SKM-1 treated with dmso at 0.1 percent for 144 hours (cell line): Measurements from ENCODE around the gene DEUP1.
"Not testable (repeated sequence)": the region's sequence is repeated elsewhere in the genome, so short reads cannot be mapped to it uniquely, and the experiment has no call there.

Source experiments
- DNase-seq: peaks from one replicate; lab custom pipeline; 2025; ENCODE audit not compliant: unreplicated experiment; lab: John Stamatoyannopoulos, UW

The DEUP1 gene

GRCh38 chr11:93330446-93330984, at the start of gene DEUP1:
TSS of gene DEUP1 (plus strand) at chr11:93330742. CDS start at chr11:93332260, 1,518 bp downstream.
- DNase-seq = no peak

DNA sequence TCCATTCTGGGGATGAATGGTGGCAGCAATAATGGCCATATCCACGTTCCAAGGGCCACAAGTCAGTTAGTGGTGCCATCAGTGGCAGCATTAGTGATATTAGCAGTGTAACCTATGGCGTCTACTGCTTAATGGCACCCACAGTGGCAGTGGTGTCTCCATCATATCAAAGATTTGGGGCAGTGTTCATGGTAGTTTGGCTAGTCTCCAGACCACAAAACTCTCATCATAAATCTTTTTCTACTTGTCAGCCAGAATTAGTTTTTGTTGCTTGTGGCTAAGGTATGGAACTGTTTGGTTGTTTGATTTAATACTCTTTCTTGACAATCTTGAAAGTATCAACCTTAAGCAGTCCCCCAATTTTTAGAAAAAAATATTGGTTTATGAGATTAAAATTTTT, 45.1 kb upstream of the DEUP1 start:
- DNase-seq = no peak

DNA sequence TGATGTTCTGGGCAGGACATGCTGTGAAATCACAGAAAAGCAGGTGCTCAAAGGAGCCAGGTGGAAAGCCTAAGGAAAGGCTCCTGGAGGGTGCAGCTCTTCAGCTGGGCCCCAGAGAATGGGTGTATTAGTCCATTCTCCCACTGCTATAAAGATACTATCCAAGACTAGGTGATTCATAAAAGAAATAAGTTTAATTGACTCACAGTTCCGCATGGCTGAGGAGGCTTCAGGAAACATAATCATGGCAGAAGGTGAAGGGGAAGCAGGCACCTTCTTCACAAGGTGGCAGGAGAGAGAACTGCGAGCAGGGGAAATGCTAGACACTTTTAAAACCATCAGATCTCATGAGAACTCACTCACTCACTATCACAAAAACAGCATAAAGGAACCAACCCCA, 43.1 kb upstream of the DEUP1 start:
- DNase-seq = no peak

DNA sequence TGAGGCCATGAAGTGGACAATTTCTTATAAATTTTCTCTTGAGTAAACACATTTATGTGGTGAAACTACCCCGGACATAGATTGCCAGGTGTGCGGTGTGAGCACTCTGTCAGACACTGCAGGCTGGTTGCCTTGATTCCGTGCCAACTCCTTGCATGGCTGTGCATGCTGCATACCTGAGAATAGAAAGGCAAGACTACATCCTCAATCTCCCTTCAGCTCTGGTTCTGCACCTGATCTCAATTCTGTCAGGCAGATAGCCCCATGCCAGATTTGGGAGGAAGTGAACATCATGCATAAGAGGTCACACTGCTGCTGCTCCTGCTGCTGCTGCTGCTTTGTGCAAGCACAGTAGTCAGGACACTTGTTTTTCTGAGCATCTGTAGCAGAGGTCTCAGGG, 42.5 kb upstream of the DEUP1 start:
- no peak for DNase-seq

DNA sequence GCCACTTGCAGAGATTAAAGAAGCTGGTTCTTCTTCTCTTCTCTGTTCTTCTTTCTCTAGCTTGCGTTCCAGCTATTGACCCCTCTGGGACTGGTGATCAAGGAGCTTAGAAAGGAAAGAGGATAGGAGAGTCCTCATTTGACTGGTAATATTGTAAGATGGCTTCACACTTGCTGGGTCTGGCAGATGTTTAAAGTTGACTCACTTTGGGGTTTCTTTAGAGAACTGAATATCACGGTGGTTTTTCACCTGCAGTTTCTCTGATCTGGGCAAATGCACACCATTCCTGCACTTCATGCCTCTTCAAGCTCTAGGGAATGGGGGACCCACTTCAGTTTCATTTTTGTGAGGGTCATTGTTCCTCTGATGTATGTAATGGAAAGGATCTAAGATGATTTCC, 41.8 kb upstream of the DEUP1 start:
- no peak for DNase-seq

DNA sequence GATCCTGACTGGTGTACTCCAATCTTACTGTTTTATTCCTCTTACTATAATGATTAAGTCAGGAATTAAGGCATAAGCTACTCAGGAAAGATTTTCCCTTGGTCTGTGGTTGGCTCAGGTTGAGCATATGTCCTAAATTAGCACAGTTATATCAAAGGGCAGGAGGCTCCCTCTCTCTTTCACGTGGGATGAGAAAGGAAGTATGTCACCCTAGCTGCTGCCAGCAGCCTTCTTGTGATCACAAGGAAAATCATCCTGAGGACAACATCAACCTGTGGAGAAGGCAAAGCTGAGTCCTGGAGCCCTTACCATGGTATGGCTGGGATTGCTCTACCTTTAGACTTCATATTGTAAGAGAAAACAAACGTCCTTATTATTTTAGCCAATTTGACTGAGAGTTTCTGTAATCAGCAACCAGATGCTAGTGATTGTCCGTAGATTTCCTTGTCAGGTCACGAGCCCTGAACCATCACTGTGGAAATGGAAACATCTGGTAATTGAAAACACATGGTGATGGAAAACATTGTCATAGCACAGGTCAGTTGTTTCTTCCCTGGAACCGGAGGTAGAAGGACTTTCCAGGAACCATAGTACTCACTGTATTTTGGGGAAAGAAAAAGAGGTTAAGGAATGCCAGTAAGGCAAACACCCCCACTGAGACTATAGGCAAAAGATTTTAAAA, 40.6 kb upstream of the DEUP1 start:
- DNase-seq = no peak

DNA sequence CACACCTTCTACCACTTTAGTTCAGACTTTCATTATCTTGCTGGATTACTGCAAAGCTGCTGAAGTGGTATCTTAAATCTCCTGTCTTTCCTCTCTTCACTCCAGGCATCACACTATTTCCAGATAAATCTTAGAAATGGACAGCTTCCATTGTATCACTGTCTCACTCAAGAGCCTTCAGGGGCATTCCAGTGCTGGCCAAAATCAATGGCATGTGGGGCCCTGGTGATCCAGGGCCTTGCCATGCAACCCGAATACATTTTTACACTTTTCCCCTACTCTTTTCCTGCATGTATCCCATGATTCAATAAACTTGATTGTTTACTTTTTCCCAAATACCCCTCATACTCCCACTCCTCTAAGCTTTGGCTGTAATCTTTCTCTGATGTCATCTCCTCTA, 39.4 kb upstream of the DEUP1 start:
- no peak for DNase-seq

- DNase-seq = no peak
Observed at GRCh38 chr11:93291898-93292297, 38.6 kb upstream of the DEUP1 start.

DNA sequence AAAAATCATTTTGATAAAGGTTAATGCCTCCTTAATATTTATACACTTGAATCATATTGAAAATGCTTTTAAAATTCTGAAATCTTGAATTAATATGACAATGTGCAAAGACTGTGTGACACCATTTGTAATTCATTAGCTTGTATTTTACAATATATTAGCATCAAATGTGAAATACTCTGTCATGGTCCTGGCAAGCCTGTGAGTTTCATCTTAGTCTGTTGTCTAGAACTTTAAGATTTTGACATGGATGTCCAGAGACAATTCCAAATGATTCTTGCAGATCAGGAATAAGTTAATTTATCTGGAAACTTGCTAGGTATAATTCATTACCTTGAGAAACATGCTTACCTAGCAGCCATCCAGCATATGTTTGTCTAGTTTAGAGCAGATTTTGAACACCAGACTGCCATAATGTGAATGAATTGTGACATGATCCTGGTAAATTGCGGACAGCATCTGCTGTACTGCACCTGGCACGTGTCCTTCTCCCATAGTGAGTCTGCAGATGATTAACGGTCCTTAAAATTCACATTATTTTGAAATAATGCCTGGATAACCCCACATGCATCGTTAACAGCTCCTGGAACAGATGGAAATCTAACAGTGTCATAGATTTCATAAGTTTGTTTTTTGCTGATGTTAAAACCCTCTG, 34.5 kb upstream of the DEUP1 start:
- DNase-seq = no peak

- DNase-seq = no peak
Observed at GRCh38 chr11:93303689-93304088, 26.9 kb upstream of the DEUP1 start.

DNA sequence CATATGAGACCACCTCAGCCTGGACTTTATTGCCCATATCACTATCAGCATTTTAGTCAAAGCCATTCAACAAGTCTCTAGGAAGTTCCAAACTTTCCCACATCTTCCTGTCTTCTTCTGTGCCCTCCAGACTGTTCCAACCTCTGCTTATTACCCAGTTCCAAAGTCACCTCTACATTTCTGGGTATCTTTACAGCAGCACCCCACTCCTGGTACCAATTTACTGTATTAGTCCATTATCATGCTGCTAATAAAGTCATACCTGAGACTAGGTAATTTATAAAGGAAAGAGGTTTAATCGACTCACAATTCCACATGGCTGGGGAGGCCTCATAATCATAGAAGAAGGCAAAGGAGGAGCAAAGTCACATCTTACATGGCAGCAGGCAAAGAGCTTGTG, 16.1 kb upstream of the DEUP1 start:
- DNase-seq = not testable (repeated sequence)

DNA sequence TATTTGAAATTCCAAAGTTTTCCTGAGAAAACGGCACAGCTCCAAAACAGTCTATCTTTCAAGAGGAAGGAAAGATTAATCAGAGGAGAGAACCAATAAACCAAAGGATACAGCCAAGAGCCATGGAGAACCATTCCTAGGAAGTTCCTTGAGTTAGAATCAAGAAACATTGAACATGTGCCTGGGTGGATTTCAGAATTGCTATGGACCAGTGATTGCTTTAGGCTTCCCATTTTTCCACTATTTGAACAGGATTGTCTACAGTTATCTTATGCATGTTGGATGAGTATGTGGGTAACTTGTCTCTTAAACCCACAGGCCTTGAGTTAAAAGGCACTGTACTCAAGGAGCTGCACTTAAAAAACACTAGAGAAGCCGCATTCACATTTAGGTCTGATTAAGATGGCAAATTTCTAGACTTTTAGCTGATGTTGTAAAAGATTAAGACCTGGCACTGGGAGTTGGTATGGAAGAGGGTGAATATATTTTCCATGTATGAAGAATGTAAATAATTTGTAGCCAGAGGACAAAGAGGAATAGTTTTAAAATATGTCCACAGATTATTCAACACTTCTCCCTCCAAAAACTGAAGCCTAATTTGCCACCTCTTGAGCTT, 11.2 kb upstream of the DEUP1 start:
- DNase-seq = no peak

DNA sequence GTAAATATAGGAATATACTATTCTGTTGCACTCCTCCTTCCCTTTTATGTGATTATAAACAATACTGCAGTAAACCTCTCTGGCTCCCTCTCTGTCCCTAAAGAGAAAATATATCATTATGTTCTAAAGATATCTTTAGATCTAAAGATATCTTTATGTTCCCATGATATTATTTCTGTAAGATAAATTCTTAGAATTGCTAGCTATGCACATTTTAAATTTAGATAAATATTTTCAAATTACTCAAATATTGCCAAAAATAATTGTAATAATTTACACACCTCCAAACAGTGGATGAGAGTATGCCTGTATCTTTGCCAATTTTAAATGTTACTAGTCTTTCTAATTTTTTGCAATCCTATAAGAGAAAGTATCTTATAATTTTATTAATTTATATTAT, 10.3 kb upstream of the DEUP1 start:
- no peak for DNase-seq

DNA sequence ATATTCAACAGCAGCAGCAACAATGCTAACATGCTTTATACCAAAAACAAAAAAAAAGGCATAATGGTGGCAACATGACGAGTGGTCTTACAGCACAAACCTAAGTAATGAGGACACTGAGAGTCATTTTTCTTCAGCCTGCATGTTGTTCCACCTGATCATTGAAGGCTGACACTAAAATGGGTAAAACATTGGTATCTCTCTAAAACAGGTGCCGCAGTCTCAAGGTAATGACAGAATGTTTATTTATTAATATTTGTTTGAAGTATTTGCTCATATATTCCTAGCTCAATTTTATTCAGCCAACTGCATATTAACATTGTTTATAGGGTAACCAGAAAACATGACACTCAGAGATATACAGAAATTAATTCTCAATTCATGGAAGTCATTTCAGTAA, 8.3 kb upstream of the DEUP1 start:
- DNase-seq = no peak

DNA sequence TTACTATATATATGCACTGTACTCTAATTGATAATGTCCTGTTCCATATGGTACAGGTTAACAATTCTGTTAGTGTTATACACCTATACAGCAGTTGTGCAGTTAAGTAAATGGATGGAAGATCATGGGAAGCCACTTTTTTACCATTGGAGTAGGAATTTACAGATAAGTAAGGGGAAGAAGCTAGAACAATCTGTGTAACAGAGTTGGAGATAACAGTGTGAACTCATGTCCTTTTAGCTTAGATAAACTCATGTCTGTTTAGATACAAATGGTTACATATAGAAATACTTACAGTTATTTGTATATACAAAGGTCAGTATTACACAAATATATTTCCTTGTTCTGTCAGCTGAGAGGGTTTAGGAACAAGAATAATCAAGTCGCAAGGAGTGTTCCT, 6.8 kb upstream of the DEUP1 start:
- DNase-seq = no peak

- DNase-seq = no peak
Observed at GRCh38 chr11:93324500-93324899, 6.0 kb upstream of the DEUP1 start.

DNA sequence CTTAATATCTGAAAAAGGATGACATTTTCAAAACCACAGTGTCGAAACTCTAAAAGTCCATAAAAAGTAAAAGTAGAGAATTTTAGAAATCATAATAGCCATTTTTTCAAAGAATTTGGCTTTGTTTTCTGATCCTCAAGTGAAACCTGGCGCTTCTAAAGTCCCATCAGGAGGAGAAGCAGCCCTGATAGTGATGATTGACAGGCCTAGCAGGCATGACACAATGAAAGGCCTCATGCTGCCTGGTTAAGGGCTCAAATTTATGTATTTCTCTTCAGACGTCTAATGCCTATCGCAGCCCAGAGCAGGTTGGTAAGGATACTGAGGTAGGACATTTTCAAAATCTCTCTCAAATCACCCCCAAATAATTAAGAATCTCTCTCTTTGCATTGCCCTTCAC, 3.9 kb upstream of the DEUP1 start:
- DNase-seq = no peak

- no peak for DNase-seq
Observed at GRCh38 chr11:93329936-93330445, 551 bp upstream of the DEUP1 start.

DNA sequence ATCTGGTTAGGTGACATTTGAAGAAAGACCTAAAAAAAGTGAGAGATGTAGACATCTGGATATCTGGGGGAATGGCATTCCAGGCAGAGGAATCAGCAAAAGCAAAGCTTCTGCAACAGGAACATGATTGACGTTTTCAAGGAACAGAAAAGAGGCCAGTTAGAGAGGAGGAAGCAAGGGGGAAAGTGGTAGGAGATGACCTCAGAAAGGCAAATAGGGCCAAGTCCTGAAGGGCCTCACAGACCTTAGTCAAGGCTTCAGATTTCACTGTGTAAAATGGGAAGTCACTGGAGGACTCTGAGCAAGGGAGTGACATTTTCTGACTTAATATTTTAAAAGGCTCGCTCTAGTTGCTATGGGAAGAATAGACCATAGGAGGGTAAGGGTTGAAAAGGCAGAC, 9.7 kb downstream of the DEUP1 start:
- no peak for DNase-seq

DNA sequence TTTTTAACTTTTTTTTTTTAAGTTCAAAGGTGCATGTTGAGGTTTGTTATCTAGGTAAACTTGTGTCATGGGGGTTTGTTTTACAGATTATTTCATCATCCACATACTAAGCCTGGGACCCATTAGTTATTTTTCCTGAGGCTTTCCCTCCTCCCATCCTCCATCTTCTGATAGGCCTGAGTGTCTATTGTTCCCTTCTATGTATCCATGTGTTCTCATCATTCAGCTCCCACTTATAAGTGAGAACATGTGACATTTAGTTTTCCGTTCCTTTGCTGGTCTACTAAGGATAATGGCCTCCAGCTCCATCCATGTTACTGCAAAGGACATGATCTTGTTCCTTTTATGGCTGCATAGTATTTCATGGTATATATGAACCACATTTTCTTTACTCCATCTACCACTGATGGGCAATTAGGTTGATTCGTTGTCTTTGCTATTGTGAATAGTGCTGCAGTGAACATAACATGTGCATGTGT, 14.4 kb downstream of the DEUP1 start:
- no peak for DNase-seq

DNA sequence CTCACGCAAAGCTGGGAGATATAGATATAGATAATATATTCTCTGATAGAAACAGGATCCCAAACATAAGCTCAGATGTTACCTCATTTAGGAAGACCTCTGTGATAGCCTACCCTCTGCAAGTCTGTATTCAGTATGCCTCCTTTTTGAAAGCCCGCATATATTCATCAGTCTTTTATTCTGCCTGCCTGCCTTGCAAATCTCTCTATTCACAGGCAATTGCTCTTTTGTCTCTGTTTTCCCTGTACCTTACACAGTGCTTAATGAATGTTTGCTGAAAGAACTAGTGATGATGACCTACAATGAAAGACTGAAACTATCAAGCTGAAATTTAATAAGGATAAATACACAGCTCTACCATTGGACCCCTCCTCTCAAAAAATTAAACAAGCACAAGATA, 18.4 kb downstream of the DEUP1 start:
- no peak for DNase-seq

GRCh38 chr11:93350835-93351234, 20.3 kb downstream of the DEUP1 start:
- no peak for DNase-seq
